HG03354 (cell line): ENCODE results near the gene GABRD.

ENCODE experiments used
- ATAC-seq: cut with Tn5 transposase; IDR thresholded peaks from one replicate; pipeline ENCODE4 v1.9.1; 2021; ENCODE audit warnings: mild to moderate bottlenecking; ENCODE audit not compliant: unreplicated experiment, poor library complexity, severe bottlenecking

GABRD gene

DNA sequence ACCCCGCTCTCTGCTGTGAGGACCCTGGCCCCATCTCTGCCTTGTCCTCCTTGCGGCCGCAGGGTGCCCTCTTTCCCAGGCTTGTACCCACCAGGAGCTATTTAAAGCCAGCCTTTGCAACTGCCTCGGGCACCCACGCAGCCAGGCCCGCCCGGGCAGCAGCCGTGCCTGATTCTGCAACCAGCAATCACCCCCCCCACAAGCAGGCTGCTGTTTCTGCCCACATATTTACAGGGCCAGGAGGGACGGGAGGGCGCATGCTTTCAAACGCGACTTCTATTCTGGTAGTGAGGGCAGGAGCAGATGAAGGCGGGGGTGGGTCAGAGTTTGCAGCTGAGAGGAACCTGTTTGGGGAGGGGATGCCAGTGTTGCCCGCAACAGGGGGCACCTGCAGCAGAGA is 13.6 kb downstream of the GABRD start:
- ATAC-seq = no peak

GRCh38 chr1:2033165-2033564 is 14.0 kb downstream of the GABRD start:
- ATAC-seq = no peak

DNA sequence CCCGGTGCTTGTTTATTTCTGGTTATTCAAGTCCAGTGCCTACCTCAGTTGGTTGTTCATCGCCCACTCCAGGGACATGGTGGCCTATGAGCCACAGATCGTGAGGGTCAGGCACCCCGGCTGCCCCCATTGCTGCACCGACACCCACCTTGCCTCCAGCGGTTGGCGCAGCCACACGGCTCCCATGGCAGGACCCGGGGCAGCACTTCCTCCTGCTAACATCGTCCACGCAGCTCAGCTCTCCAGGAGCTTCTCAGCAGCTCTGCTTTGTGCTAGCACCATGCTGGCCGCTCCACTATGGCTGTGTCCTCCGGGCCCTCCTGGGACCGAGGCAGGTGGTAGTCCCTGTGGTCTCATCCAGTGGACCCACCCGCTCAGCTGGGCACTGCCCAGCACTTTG is 17.1 kb downstream of the GABRD start:
- ATAC-seq = no peak

- ATAC-seq = no peak
These were observed 18.3 kb downstream of the GABRD start for GRCh38 chr1:2037314-2037979.

DNA sequence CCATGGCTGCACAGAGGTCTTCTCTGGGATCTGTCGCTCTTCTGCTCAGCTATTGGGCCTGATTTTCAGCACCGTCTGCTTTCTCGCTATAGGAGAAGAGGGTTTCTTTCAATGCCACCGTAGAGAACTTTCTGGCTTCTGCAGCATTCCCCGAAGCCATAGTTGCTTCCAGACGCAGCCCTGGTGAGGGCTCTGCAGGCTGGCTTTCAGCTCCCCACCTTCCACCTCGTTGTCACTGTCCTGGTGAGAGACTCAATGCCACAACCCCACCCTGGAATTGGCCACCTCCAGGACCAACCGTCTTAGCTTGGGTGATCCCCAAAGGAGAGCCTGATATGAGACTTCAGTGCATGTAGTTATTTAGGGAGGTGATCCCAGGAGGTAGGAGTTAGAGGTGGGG is 19.1 kb downstream of the GABRD start:
- no peak for ATAC-seq

GRCh38 chr1:2039251-2039650 is 20.1 kb downstream of the GABRD start:
- ATAC-seq = no peak

- no peak for ATAC-seq
These were observed 22.2 kb downstream of the GABRD start for GRCh38 chr1:2041305-2041704.

- ATAC-seq = no peak
These were observed 22.7 kb downstream of the GABRD start for GRCh38 chr1:2041887-2042286.

DNA sequence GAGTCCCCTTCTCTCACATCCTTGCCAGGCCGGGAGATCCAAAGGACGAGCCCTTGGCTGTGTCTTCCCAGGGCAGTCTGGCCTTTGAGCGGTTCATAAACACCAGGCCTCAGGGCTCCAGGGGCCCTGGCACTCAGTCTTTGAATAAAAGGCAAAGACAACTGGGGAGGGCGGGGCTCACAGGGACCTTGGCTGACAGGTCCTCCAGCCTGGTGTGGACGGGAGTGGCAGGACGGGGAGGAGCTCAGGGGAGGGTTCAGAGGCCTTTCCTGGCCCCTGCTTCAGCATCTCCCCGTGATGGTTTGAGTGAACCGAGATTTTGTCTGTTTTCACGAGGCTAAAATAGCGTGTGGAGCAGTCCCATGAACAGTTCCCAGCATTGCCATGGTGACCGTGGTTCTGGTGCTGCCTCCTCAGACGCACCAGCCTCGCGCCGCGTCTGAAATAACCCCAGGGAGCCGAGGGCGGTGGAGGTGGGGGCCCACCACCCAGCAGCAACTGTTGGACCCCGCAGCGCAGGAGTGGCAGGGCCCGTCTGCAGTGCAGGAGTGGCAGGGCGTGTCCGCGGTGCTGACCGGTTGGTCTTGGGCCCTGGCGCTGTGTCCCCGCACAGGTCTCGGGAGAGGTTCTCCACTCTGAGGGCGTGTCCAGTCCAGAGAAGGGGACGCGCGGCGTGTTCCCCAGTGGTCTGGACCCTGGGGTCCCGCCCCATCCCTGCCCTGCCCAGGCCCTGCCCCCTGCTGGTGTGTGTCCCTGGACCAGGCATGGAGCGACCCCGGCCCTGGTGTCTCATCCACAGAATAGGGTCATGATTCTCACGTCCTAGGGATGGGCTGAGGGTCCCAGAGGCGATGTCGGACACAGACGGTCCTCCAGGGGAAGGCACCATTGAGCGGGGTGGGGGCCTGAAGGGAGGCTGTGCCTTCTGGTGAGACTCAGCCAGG is 24.0 kb downstream of the GABRD start:
- ATAC-seq = no peak

DNA sequence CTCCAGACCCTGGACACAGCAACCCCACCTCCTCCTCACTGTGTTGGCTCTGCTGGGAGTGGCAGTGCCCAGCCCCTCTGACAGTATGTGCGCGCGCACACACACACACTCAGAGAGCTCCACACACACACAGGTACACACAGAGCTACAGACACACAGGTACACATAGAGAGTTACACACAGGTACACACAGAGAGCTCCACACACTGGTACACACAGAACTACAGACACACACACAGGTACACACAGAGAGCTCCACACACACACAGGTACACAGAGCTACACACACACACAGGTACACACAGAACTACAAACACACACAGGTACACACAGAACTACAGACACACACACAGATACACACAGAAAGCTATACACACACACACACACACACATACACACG is 24.7 kb downstream of the GABRD start:
- ATAC-seq = no peak

DNA sequence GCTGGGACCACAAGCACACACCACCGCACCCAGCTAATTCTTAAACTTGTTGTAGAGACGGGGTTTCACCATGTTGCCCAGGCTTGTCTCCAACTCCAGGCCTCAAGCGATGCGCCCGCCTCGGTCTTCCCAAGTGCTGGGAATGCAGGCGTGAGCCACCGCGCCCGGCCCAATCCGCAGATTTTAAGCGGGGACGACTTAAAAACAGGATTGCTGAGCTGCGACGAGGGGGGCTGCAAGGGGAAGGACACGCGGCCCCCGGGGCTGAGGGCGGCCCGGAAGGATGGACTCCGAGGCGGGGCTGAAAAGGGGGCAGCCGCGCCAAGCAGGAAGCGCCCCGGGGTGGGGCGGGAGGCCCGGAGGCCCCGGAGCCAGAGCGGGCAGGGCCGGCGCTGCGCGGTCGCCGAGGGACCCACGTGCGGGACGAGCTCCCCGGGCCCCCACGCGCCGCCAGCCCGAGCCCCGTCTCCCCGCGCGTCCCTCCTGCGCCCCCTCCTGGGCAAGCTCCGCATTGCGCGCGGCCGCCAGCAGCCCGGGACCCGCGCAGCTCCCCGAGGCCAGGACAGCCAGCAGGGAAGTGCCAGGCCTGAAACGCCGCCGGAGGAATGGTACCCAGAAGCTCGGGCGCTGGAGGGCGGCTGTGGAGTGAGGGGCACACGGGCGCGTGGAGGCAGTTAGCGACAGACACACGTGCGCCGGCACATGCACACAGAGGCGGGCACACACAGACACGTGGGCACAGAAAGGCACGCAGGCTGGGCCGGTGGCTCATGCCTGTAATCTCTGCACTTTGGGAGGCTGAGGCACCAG is 25.6 kb downstream of the GABRD start:
- no peak for ATAC-seq

GRCh38 chr1:2045468-2046173 is 26.5 kb downstream of the GABRD start:
- no peak for ATAC-seq

GRCh38 chr1:2046174-2046917 is 27.2 kb downstream of the GABRD start:
- ATAC-seq = no peak

DNA sequence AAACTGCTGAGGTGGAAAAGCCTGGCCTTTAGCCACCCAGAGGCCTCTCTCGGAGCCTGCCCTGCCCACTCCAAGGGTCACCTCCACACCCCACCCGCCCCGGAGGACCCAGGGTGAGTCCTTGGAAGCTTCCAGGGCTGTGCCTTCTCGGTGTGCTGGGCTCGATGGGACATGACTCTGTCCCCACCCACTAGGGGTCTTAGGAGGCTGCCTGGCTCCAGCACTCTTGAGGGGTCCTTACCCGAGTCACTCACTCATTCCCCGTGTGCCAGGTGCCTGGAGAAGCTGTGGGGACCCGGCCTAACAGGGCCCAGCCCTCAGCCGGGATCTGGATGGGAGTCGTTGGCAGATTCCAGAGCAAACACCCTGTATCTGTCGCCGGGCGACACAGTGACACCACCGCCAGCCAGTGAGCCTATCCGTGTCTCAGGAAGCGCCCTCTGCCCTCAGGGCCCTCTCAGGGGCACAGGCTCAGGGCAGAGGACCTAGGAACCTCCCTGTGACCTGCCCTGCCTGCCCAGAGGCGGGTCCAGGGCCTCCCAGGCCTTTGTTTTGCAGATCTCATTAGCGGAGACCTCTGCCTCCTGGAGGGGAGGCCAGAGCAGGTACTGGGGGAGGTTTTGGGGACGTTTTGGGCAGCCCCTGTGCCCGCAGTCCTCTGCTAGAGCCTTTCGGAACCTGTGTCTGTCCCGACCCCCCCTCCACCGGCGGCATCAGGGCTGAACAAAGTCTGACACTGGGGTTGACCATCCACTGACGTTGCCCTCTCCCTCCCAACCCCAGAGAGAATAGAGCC is 28.0 kb downstream of the GABRD start:
- no peak for ATAC-seq

DNA sequence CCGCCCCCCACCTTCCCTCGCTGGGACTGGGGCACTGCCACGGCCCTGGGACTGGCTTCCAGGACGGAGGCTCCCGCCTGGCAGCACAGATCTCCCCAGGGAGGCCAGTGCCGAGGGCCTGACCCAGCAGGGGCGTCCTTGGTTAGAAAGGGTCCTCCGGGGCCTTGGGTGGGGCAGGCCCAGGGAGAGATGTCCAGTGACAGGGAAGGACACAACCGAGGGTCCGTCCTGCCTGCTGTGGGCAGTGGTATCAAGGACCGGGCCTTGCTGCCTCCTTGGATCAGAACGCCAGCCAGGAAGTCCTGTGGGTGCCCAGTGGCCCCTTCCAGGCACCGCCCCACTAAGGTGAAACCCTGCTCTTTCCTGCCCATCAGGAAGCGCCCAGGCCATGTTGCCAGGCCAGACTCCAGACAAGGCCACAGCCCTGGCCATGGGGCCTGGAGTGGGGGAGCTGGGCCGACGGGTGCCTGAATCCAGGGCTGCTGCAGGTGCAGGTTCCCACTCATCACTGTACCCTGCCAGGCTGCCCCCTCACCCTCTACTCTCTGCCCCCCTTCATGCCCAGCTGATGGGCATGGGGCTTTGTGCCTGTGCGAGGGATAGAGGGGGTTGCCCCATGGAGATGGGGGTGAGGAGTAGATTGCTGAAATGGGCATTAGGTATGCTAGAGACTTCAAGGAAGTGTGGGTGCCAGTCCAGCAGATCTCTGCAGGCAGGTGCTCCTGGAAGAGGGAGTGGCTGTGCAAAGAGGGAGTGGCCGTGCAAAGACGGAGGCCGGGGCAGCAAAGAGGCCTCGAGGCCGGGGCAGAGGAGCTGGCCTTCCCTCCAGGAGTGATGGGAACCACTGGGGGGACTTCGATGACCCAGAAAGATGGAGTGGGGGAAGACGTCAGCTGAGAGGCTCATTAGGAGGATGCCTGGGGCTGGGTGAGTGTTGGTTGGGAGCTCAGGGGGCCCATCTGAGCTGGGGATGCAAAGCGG is 28.9 kb downstream of the GABRD start:
- no peak for ATAC-seq

DNA sequence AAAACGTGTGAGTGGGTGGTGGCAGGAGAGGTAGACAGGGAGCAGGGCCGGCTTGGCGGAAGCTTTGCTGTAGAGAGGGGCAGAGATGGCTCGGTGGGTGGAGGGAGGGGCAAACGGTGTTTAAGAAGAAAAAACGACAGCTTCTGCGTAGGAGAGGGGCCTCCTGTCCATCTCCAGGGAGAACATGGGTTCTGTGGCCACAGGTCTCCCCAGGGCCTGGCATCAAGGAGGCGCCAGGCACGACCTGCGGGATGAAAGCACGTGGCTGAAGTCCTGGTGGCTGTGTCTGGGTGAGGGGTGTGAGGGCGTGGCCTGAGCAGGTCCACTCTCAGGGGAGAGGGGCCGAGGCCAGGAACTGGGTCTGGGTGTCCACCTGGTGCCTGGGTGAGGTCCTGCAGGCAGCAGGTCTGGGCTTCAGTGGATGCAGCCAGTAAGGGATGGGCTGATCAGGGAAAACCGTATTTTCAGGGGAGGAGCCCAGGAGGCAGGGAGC is 30.1 kb downstream of the GABRD start:
- no peak for ATAC-seq
